Neural cell (in vitro differentiated cells): ENCODE results near the gene UBE2L3.
A peak's percentile ranks its signal among the peaks of the same experiment; 100 is the strongest.

Experiments
- CTCF ChIP-seq: fragments of 450-650 bp; IDR thresholded peaks from 2 replicates; pipeline ENCODE4 v1.5.1; 2014; ENCODE audit warnings: antibody characterized with exemption, mild to moderate bottlenecking, moderate library complexity; ENCODE audit not compliant: poor library complexity, severe bottlenecking
- EP300 ChIP-seq: fragments of 450-650 bp; conservative IDR thresholded peaks from 2 replicates; pipeline ENCODE4 v1.6.1; 2014; ENCODE audit warnings: antibody characterized with exemption, mild to moderate bottlenecking, moderate library complexity; ENCODE audit not compliant: poor library complexity, severe bottlenecking
- EZH2 ChIP-seq: fragments of 200-600, 300-800 bp; shearing (Covaris generic), sonication (generic); IDR thresholded peaks from 2 replicates; pipeline ENCODE4 v1.6.1; 2014; ENCODE audit warnings: antibody characterized with exemption, low read length, borderline replicate concordance, mild to moderate bottlenecking; ENCODE audit not compliant: insufficient read depth, poor library complexity, severe bottlenecking
- MXI1 ChIP-seq: fragments of 450-650 bp; conservative IDR thresholded peaks from 2 replicates; pipeline ENCODE4 v1.6.1; 2014; ENCODE audit warnings: antibody characterized with exemption, mild to moderate bottlenecking; ENCODE audit not compliant: poor library complexity, severe bottlenecking
- POLR2AphosphoS5 ChIP-seq: IDR thresholded peaks from 2 replicates; pipeline ENCODE4 v1.6.1; 2012
- RAD21 ChIP-seq: fragments of 450-650 bp; conservative IDR thresholded peaks from 2 replicates; pipeline ENCODE4 v1.6.1; 2014; ENCODE audit warnings: antibody characterized with exemption, mild to moderate bottlenecking, moderate library complexity
- SMC3 ChIP-seq: fragments of 450-650 bp; conservative IDR thresholded peaks from 2 replicates; pipeline ENCODE4 v1.6.1; 2014; ENCODE audit warnings: antibody characterized with exemption, mild to moderate bottlenecking, moderate library complexity; ENCODE audit not compliant: poor library complexity
- TAF1 ChIP-seq: IDR thresholded peaks from 2 replicates; pipeline ENCODE4 v1.6.1; 2012; ENCODE audit warnings: low read depth
- TF ChIP-seq, protein P1 (sequence below): IDR thresholded peaks from 2 replicates; pipeline ENCODE4 v1.6.1; 2012; ENCODE audit warnings: borderline replicate concordance

DNA sequence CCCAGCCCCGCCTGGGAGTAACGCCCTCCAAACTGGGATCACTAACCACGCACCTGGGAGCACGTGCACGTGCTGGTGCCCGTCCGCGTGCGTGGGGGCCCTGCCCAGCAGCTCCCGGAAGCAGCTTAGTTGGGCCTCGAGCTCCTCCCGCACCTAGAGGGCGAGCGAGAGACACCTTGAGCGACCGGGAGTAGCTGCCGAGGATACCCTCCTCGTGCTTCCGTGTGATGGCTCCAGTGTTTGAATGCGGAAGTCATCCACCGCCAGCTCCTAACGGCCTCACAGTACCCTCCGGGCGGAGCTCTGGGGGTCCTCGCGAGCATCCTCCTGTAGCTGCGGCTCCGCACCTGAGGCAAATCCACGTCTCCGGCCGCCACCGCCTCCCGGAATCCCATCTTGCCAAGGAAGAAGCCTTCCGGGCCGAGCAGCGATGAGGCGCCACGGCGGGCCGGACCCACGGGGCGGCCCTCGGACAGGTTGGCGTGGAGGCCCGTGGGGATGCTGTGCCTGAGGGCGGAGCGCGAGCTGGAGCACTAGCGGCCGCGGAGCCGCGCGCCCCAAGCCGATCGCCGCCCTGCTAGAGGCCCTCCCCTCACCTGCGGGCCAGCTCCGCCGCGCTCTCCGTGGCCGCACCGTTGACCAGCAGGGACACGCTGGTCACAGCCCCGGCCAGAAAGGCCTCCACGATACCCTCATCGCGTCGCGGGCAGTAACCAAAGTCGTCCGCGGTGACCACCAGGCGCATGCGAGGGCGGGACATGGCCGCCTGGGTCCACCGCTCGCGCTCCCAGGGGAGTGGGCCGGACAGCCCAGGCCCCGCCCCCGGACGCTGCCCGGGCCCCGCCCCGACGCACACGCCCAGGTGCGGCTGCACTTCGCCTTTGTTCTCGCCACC, 62.0 kb downstream of the UBE2L3 start, which contains the start of gene YDJC:
- TF ChIP-seq CTCF (peak; percentile 87), MXI1 (peak; percentile 95), EZH2 (no peak), TAF1 (peak; percentile 82), POLR2AphosphoS5 (peak; percentile 79), EP300 (no peak), RAD21 (peak; percentile 31), SMC3 (peak; percentile 69)
- TF ChIP-seq, protein P1, sequence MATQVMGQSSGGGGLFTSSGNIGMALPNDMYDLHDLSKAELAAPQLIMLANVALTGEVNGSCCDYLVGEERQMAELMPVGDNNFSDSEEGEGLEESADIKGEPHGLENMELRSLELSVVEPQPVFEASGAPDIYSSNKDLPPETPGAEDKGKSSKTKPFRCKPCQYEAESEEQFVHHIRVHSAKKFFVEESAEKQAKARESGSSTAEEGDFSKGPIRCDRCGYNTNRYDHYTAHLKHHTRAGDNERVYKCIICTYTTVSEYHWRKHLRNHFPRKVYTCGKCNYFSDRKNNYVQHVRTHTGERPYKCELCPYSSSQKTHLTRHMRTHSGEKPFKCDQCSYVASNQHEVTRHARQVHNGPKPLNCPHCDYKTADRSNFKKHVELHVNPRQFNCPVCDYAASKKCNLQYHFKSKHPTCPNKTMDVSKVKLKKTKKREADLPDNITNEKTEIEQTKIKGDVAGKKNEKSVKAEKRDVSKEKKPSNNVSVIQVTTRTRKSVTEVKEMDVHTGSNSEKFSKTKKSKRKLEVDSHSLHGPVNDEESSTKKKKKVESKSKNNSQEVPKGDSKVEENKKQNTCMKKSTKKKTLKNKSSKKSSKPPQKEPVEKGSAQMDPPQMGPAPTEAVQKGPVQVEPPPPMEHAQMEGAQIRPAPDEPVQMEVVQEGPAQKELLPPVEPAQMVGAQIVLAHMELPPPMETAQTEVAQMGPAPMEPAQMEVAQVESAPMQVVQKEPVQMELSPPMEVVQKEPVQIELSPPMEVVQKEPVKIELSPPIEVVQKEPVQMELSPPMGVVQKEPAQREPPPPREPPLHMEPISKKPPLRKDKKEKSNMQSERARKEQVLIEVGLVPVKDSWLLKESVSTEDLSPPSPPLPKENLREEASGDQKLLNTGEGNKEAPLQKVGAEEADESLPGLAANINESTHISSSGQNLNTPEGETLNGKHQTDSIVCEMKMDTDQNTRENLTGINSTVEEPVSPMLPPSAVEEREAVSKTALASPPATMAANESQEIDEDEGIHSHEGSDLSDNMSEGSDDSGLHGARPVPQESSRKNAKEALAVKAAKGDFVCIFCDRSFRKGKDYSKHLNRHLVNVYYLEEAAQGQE: peak; percentile 56
